Medulla oblongata (tissue), 1 donor: Measurements from ENCODE around the gene VWA8.

Experiments used
- DNase-seq: peaks from one replicate; pipeline ENCODE4 v3.0.0-alpha.2; 2015; ENCODE audit errors: extremely low spot score

Gene VWA8

GRCh38 chr13:41615528-41615855 lies 345.4 kb downstream of the VWA8 start:
- DNase-seq: no peak

GRCh38 chr13:41614671-41615527 lies 346.0 kb downstream of the VWA8 start:
- no peak for DNase-seq

GRCh38 chr13:41613984-41614661 lies 346.8 kb downstream of the VWA8 start:
- DNase-seq: peak; percentile 26

GRCh38 chr13:41613471-41613870 lies 347.4 kb downstream of the VWA8 start:
- DNase-seq: no peak

- DNase-seq: peak; percentile 49
Measured at GRCh38 chr13:41611385-41611784, 349.5 kb downstream of the VWA8 start.

GRCh38 chr13:41610404-41610803 lies 350.5 kb downstream of the VWA8 start:
- no peak for DNase-seq

GRCh38 chr13:41609828-41610227 lies 351.1 kb downstream of the VWA8 start:
- no peak for DNase-seq

GRCh38 chr13:41608839-41609177 lies 352.1 kb downstream of the VWA8 start:
- DNase-seq: no peak

GRCh38 chr13:41608111-41608838 lies 352.6 kb downstream of the VWA8 start:
- DNase-seq: no peak

- no peak for DNase-seq
Measured at GRCh38 chr13:41606646-41607045, 354.3 kb downstream of the VWA8 start.

- DNase-seq: no peak
Measured at GRCh38 chr13:41605319-41606285, 355.3 kb downstream of the VWA8 start.

- no peak for DNase-seq
Measured at GRCh38 chr13:41603917-41604316, 357.0 kb downstream of the VWA8 start.

GRCh38 chr13:41601718-41602445 lies 359.0 kb downstream of the VWA8 start:
- no peak for DNase-seq

GRCh38 chr13:41599619-41600018 lies 361.3 kb downstream of the VWA8 start:
- DNase-seq: no peak

GRCh38 chr13:41597348-41598041 lies 363.4 kb downstream of the VWA8 start:
- DNase-seq: no peak

- DNase-seq: no peak
Measured at GRCh38 chr13:41596190-41596589, 364.7 kb downstream of the VWA8 start.

GRCh38 chr13:41595298-41595697 lies 365.6 kb downstream of the VWA8 start:
- DNase-seq: no peak

- no peak for DNase-seq
Measured at GRCh38 chr13:41590643-41591042, 370.3 kb downstream of the VWA8 start.

- DNase-seq: no peak
Measured at GRCh38 chr13:41590122-41590521, 370.8 kb downstream of the VWA8 start.

- DNase-seq: no peak
Measured at GRCh38 chr13:41589434-41589833, 371.5 kb downstream of the VWA8 start.
